PC-9 (cell line): ENCODE data around the gene USP7.

Source experiments
- CTCF ChIP-seq: fragments of 200-600 bp; sonication (generic); conservative IDR thresholded peaks from 2 replicates; pipeline ENCODE4 v1.6.1; 2017; ENCODE audit warnings: mixed run types, antibody characterized with exemption, mild to moderate bottlenecking, moderate library complexity
- EZH2 ChIP-seq: fragments of 200-600 bp; sonication (generic); IDR thresholded peaks from 2 replicates; pipeline ENCODE4 v1.8.0; 2017; ENCODE audit warnings: antibody characterized with exemption, low read depth

- TF ChIP-seq CTCF (no peak), EZH2 (no peak)
Measured at GRCh38 chr16:8957509-8958157, 6.1 kb downstream of the USP7 start.
